WI38 (cell line): Measurements from ENCODE around the gene UBE2L5.

Source experiments
- H3K4me3 ChIP-seq: 2 replicates; pipeline ENCODE4 v1.5.1; 2011; ENCODE audit warnings: low read depth, mild to moderate bottlenecking, control low read depth, low read length
- CTCF ChIP-seq: IDR thresholded peaks from 2 replicates; pipeline ENCODE4 v1.5.1; 2012; ENCODE audit warnings: low read depth, mild to moderate bottlenecking, control low read depth, low read length

The UBE2L5 gene

DNA sequence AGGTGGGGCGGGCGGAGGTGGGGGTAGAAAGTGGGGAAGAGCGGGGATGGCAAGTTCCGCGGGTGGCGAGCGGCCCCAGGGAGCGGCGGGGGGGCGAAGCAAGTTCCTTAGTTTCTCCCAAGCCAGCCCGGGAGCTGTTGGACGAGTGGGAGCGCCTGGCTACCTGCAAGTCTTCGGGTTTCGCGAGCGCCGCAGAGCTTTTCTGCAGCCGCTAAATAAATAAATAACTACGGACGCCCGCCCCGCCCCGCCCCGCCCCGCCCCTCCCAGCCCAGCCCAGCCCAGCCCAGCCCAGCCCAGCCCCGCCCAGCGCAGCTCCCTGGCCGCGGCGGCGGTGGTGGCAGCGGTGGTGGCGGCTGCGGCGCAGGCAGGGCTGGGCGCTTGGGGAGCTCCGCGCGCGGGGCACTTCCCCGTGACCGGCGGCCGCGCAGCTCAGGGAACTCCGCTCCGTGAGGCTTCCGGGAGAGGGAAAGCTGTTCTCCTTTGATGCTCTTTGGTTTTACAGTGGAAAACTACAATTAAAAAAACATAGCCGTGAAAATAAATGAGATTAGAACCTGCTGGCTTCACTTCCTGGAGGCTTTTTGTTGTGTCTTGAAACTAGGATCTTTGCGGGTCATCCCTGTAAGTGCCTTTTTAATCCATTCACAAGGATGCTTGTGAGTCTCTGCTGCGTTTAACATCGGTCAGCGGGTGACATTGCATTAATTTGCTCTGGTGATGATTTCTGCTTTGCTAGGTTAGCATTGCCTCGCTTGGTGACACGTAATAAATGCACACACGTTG lies at the start of gene UBE2L5:
TSS of gene UBE2L5 (plus strand) at position 440 of the 786 bp plus-strand sequence. CDS start 5,498 bp downstream, outside the sequence.
- no peak for TF ChIP-seq CTCF

GRCh38 chr13:30373727-30374126 lies 48.6 kb upstream of the UBE2L5 start:
- H3K4me3 ChIP-seq, result no peak overlapping the region
- TF ChIP-seq CTCF, result no peak

More for the DNA sequence above, at the start of gene UBE2L5:
- peak within 1 kb of the TSS; percentile 71 for H3K4me3 ChIP-seq

DNA sequence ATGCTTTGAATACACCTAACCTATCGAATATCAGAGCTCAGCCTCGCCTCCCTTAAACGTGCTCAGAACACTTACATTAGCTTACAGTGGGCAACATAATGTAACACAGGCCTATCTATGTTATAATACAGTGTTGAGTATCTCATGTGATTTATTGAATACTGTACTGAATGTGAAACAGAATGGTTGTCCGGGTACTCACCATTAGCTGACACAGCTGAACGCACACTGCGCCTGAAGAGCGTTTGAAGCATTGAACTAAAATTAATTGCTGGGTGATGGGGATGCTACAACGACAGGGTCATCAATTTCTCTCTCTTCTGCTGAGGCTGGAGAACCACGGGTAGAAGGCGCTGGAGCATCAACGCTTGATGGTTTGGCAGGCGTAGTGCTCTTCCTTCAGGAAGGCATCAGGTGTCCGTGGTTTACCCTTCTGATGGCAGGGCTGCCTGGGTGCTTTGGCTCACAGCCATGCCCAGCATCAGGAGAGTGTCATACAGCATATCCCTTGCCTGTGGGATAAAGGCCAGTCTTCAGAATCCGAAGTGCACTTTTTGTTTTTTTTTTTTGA lies 46.9 kb upstream of the UBE2L5 start:
- no peak overlapping the region for H3K4me3 ChIP-seq
- TF ChIP-seq CTCF, result no peak

DNA sequence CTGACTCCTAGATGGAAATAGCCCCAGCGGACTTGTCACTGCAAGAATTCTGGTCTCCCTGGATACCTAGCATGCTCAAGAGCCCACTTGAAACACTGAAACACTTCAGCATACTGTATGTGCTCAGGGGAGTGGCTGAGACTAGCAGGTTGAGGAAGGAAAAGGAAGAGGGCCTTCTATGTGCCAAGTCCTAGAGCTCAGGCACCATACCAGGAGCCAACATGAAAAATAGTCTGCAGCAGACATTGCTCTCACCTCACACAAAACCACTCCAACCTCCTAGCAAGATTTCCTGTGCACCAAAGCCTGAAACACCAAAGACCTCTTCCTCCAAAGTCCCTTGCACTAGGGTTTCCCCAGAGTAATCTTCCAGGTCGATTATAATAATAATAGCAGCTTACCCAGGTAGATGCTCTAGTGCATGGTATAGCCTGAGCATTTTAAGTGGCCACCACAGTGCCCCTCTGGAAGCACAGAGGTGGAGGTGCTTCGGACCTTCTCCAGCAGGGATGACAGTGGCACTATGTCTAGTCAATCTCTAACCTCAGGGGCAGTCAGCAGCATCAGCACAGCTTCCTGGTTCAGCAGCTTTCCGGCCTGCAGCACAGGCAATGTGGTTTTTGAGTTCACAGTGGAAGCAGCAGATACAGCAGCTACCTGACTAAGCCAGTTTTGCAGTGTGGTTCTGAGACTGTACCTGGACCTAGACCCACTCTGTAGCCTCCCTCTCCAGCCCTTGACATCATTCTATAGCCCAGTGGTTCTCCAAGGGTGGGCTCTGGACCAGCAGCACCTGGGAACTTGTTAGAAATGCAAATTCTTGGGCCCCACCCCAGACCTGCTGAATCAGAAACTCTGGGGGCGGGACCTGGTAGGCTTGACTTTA lies 45.6 kb upstream of the UBE2L5 start:
- H3K4me3 ChIP-seq, result no peak overlapping the region
- TF ChIP-seq CTCF, result no peak

- H3K4me3 ChIP-seq, result no peak overlapping the region
These were observed 45.0 kb upstream of the UBE2L5 start for GRCh38 chr13:30377312-30377685.

GRCh38 chr13:30378191-30378590 lies 44.1 kb upstream of the UBE2L5 start:
- no peak for TF ChIP-seq CTCF

More at GRCh38 chr13:30377312-30377685, 45.0 kb upstream of the UBE2L5 start:
- no peak for TF ChIP-seq CTCF

More at GRCh38 chr13:30378191-30378590, 44.1 kb upstream of the UBE2L5 start:
- H3K4me3 ChIP-seq, result no peak overlapping the region
